GM18519 (cell line): ENCODE results near the gene ATP11A.
"Not testable (repeated sequence)": the region's sequence is repeated elsewhere in the genome, so short reads cannot be mapped to it uniquely, and the experiment has no call there.

Source experiments
- ATAC-seq: cut with Tn5 transposase; IDR thresholded peaks from one replicate; pipeline ENCODE4 v1.9.1; 2021; ENCODE audit warnings: mild to moderate bottlenecking, moderate library complexity; ENCODE audit not compliant: unreplicated experiment, low FRiP score

ATP11A gene

GRCh38 chr13:112786810-112787209, 97.0 kb downstream of the ATP11A start:
- not testable (repeated sequence) for ATAC-seq

GRCh38 chr13:112790735-112791641, 101.2 kb downstream of the ATP11A start:
- ATAC-seq: no peak

DNA sequence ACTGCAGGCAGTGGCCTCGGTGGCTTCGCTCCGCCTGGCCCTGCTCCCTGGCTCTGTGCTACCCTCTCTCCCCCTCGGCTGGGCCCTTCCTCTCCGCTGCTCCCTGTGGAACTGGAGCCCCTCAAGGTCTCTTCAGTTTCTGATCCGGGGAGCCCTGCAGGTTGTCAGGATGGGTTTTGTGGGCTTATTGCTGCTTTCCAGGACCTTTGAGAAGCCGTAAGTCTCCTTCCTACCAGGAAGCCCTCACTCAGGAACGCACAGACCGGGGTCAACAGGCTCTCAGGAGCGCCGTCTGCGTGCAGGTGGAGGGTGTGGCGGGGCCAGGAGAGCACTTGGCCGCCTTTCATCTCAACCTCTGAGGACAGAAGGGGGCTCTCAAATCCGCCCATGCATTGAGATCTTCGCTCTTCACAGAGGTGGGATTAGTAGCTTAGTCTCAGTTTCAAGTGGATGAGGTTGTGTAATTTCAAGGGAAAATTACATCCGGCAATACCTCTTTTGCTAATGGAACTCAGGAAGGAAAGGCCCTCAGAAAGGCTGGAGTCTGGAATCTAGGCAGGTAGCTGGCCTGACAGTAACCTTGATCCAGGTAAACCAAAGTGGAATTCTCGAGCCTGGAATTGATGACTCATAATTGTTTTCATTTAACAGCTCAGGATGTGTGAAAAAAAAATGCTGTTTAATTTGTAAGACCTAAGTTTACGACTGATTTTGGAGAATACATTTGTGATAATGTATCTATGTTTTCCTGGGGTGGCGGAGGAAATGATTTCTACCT, 102.0 kb downstream of the ATP11A start:
- no peak for ATAC-seq

- ATAC-seq: no peak
Measured at GRCh38 chr13:112792511-112792910, 102.7 kb downstream of the ATP11A start.

- ATAC-seq: no peak
Measured at GRCh38 chr13:112793545-112794445, 104.0 kb downstream of the ATP11A start.

DNA sequence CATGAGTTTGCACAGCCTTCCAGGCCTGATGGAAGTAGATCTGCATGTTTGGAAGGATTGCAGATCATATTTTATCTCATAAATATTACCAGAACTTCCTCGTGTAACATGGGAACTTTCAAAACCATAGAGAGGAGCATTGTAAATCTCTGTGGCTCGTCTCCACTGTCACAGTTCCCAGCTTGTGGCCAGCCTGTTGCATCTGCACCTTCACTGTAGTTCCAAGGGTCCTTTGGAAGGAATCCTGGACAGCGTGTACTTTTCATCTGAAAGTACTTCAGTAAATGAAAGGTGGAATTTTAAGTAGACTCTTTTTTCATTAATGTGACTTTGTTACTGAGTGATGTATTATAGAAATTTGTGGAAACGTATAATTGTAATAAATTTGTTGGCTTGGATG, 105.4 kb downstream of the ATP11A start:
- ATAC-seq: no peak

DNA sequence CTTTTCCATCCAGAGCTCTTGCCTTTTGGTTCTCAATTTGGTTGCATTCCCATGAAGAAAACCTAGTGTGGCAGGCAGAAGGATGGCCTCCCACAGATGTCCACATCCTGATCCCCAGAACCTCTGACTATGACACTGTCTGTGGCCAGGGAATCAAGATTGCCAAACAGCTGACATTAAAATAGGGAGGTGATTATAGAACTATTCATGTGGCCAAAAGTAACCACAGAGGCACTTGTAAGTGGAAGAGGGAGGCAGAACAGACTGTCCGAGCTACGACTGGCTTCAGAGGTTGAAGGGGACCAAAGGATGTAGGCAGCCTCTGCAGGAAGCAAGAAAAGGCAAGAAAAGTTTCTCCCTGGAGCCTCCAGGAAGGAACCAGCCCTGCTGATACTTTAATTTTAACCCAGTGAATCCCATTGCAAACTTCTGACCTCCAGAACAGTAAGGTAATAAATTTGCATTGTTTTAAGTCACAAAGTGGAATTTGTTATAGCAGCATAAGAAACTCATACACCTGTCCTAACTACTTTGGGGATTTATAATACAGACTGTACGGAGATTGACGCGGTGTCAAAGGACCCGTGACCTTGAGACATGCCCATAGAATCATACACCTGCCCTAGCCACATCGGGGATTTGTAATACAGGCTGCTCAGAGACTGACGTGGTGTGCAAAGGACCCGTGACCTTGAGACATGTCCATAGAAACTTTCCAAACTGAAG, 106.5 kb downstream of the ATP11A start:
- no peak for ATAC-seq

DNA sequence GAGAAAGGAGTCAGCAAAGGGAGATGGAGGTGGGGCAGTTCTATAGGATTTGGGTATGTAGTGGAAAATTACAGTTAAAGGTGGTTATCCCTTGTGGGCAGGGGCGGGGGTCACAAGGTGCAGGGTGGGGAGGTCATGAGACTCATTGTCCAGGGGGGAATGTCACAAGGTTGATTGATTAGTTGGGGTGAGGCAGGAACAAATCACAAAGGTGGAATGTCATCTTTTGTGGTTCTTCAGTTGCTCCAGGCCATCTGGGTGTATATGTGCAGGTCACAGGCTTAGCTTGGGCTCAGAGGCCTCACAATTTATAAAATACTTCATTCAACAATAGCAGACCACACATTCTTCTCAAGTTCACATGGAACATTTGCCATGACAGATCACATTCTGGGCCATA, 109.6 kb downstream of the ATP11A start:
- ATAC-seq: no peak

DNA sequence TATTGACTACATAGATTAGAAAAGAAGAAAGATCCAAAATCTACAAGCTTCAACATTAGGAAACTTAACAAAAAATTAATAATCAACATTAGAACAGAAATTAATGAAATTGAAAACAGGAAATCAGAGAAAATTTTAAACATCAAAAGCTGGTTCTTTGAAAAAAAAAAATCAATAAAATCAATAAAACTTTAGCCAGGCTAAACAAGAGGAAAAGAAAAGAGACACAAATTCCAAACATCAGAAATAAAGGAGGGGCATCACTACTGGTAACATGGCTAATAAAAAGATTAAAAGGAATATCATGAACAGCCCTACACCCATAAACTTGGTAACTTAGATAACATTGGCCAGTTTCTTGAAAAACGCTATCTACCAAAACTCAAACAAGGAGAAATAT, 110.2 kb downstream of the ATP11A start:
- no peak for ATAC-seq

GRCh38 chr13:112800807-112801206, 111.0 kb downstream of the ATP11A start:
- not testable (repeated sequence) for ATAC-seq

DNA sequence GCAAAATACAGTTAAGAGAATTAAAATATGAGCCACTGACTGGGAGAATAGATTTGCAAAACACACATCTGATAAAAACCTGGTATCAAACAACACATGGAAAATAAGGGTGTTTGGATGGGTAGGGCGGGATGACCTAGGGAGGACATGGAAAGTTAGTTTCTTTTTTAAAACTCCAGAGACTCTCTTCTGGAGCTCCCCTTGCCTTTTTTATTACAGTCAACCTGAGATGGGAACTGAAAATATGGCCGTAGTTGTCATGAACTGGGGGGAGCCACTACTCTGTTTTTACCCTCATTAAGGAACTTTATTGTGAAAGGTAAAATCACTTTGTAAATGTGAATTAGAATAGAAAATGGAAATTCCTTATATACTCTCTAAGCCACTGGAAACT, 113.0 kb downstream of the ATP11A start:
- ATAC-seq: no peak

- ATAC-seq: peak; percentile 69
Measured at GRCh38 chr13:112803422-112803821, 113.6 kb downstream of the ATP11A start.

GRCh38 chr13:112804374-112804773, 114.5 kb downstream of the ATP11A start:
- no peak for ATAC-seq

DNA sequence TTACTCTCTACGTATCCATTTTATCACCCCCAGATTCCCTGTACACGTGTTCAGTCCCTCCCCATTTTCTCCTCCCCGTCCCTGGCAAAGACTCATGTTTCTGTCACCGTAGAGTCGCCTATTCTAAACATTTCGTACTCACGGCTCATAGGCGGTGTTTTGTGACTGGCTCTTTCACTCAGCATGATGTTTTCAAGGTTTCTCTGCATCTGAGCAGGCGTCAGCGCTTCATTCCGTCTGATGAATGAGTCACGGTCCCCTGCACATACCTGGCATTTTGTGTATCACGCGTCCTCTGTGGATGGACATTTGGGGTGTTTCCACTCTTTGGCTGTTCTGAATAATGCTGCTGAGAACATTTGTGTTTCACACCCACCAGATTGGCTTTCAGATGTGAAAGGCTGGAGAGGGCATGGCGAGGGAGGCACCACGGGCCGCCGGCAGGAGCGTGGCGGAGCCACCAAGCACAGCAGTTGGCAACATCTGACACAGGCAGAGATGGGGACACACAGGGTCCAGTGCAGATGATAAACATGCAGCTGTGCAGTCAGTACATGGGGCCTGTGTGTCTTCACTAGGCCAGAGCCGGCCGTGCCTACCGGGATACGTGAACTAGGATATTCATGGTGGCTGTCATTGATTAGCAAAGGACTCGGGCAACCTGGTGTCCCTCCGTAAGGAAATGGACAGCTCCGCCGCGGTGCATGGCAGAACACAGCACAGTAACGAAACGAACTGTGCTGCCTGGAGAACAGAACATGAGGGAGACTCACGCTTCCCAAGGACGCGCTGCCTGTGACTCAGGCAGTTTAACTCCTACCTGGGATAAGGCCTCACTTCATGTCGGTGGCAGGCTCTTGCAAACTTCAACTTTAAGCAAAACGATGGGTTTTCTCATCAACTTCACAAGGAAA, 117.2 kb downstream of the ATP11A start:
- no peak for ATAC-seq

GRCh38 chr13:112807653-112808376, 118.0 kb downstream of the ATP11A start:
- no peak for ATAC-seq

DNA sequence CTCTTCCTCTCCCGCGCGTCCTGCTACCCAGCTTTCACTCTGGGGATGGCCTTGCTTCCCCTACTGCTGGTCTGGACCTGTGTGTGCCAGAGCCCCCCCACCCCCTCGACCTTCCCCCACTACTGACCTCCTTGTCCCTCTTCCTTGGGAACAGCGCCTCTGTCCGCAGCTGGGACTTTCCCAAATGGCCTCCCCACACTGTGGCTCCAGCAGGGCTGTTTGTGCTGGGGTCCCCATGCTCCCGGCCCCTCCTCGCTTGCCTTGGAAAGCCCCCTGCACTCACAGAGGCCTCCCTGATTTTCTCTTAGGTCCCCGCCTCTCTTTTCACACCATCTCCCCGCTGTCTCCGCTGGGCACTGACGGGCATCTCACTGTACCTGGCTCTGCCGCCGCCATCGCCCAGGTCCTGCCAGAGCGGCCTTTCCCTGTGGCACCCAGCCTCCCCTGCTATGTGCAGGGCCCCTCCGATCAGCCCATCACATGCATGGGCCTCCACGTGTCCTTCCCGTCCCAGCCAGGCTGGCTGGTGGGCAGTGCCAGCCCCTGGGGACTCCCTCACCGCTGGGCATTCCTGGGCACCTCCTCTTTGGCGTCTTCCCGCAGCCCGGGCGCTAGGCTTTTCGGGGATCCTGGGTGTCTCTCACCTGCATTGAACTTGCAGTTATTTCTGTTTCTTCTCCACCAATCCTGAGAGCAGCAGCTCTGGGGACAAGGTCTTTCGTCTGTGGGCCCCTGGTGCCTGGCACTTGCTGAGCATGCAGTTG, 118.7 kb downstream of the ATP11A start:
- ATAC-seq: no peak
